ENCODE results near the gene PAN3. TPM values are rescaled to one million over a fixed set of nuclear protein-coding genes. Genes with fewer than 3 reads are reported as not detected.
"Not testable (repeated sequence)": the region's sequence is repeated elsewhere in the genome, so short reads cannot be mapped to it uniquely, and the experiment has no call there.

Gene PAN3
- total RNA-seq, 1 experiment from 2014 or later: 11.6 TPM

GRCh38 chr13:28129911-28130693, 8.2 kb upstream of the PAN3 start:
- no peak for DNase-seq (ENCODE audit: low read depth)
- in situ Hi-C loops (cut with HindIII; ENCODE audit: low pct_unique_long_range_greater_than_20kb, low sequenced_read_pairs): no loop called here

GRCh38 chr13:28131646-28132045, 6.7 kb upstream of the PAN3 start:
- in situ Hi-C loops (cut with HindIII; ENCODE audit: low pct_unique_long_range_greater_than_20kb, low sequenced_read_pairs): no loop called here
- no peak for DNase-seq (ENCODE audit: low read depth)

- DNase-seq (ENCODE audit: low read depth): no peak
- in situ Hi-C loops (cut with HindIII; ENCODE audit: low pct_unique_long_range_greater_than_20kb, low sequenced_read_pairs): no loop called here
Observed at GRCh38 chr13:28136916-28137315, 1.4 kb upstream of the PAN3 start.

- DNase-seq (ENCODE audit: low read depth): no peak
- in situ Hi-C loops (cut with HindIII; ENCODE audit: low pct_unique_long_range_greater_than_20kb, low sequenced_read_pairs): no loop called here
Observed at GRCh38 chr13:28137596-28137995, 749 bp upstream of the PAN3 start.

GRCh38 chr13:28138756-28139470, 568 bp downstream of the PAN3 start:
- DNase-seq (ENCODE audit: low read depth): peak; percentile 83
- in situ Hi-C loops (cut with HindIII; ENCODE audit: low pct_unique_long_range_greater_than_20kb, low sequenced_read_pairs): no loop called here

- DNase-seq (ENCODE audit: low read depth): peak; percentile 48
- in situ Hi-C loops (cut with HindIII; ENCODE audit: low pct_unique_long_range_greater_than_20kb, low sequenced_read_pairs): no loop called here
Observed at GRCh38 chr13:28140433-28141125, 2.2 kb downstream of the PAN3 start.

- DNase-seq (ENCODE audit: low read depth); in situ Hi-C loops (cut with HindIII; ENCODE audit: low pct_unique_long_range_greater_than_20kb, low sequenced_read_pairs): not testable (repeated sequence)
Observed at GRCh38 chr13:28141542-28141941, 3.2 kb downstream of the PAN3 start.

GRCh38 chr13:28145049-28145448, 6.7 kb downstream of the PAN3 start:
- in situ Hi-C loops (cut with HindIII; ENCODE audit: low pct_unique_long_range_greater_than_20kb, low sequenced_read_pairs): no loop called here
- no peak for DNase-seq (ENCODE audit: low read depth)

GRCh38 chr13:28147495-28147894, 9.2 kb downstream of the PAN3 start:
- in situ Hi-C loops (cut with HindIII; ENCODE audit: low pct_unique_long_range_greater_than_20kb, low sequenced_read_pairs): no loop called here

GRCh38 chr13:28159057-28159456, 20.7 kb downstream of the PAN3 start:
- no peak for DNase-seq (ENCODE audit: low read depth)
- in situ Hi-C loops (cut with HindIII; ENCODE audit: low pct_unique_long_range_greater_than_20kb, low sequenced_read_pairs): no loop called here

More at GRCh38 chr13:28147495-28147894, 9.2 kb downstream of the PAN3 start:
- no peak for DNase-seq (ENCODE audit: low read depth)

GRCh38 chr13:28161370-28161769, 23.0 kb downstream of the PAN3 start:
- in situ Hi-C loops (cut with HindIII; ENCODE audit: low pct_unique_long_range_greater_than_20kb, low sequenced_read_pairs): no loop called here
- DNase-seq (ENCODE audit: low read depth): peak; percentile 12

- in situ Hi-C loops (cut with HindIII; ENCODE audit: low pct_unique_long_range_greater_than_20kb, low sequenced_read_pairs): no loop called here
- no peak for DNase-seq (ENCODE audit: low read depth)
Observed at GRCh38 chr13:28163587-28163986, 25.2 kb downstream of the PAN3 start.

- in situ Hi-C loops (cut with HindIII; ENCODE audit: low pct_unique_long_range_greater_than_20kb, low sequenced_read_pairs): no loop called here
- DNase-seq (ENCODE audit: low read depth): no peak
Observed at GRCh38 chr13:28166257-28166656, 27.9 kb downstream of the PAN3 start.

- in situ Hi-C loops (cut with HindIII; ENCODE audit: low pct_unique_long_range_greater_than_20kb, low sequenced_read_pairs): no loop called here
- DNase-seq (ENCODE audit: low read depth): no peak
Observed at GRCh38 chr13:28171266-28171665, 32.9 kb downstream of the PAN3 start.

GRCh38 chr13:28172947-28173346, 34.6 kb downstream of the PAN3 start:
- in situ Hi-C loops (cut with HindIII; ENCODE audit: low pct_unique_long_range_greater_than_20kb, low sequenced_read_pairs): no loop called here
- DNase-seq (ENCODE audit: low read depth): no peak

- no peak for DNase-seq (ENCODE audit: low read depth)
- in situ Hi-C loops (cut with HindIII; ENCODE audit: low pct_unique_long_range_greater_than_20kb, low sequenced_read_pairs): no loop called here
Observed at GRCh38 chr13:28173793-28174192, 35.4 kb downstream of the PAN3 start.

GRCh38 chr13:28177327-28177726, 39.0 kb downstream of the PAN3 start:
- DNase-seq (ENCODE audit: low read depth): no peak
- in situ Hi-C loops (cut with HindIII; ENCODE audit: low pct_unique_long_range_greater_than_20kb, low sequenced_read_pairs): no loop called here

GRCh38 chr13:28177877-28178276, 39.5 kb downstream of the PAN3 start:
- in situ Hi-C loops (cut with HindIII; ENCODE audit: low pct_unique_long_range_greater_than_20kb, low sequenced_read_pairs): no loop called here
- no peak for DNase-seq (ENCODE audit: low read depth)

- in situ Hi-C loops (cut with HindIII; ENCODE audit: low pct_unique_long_range_greater_than_20kb, low sequenced_read_pairs): no loop called here
- DNase-seq (ENCODE audit: low read depth): no peak
Observed at GRCh38 chr13:28179974-28180373, 41.6 kb downstream of the PAN3 start.
